K562 (cell line): ENCODE measurements around the gene COA3. TPM values are rescaled to one million over a fixed set of nuclear protein-coding genes. Genes with fewer than 3 reads are reported as not detected.

Experiments
- CBFA2T2 ChIP-seq: fragments of 450-650 bp; conservative IDR thresholded peaks from 2 replicates; pipeline ENCODE4 v1.6.1; 2017; ENCODE audit warnings: mild to moderate bottlenecking
- CBFA2T3 ChIP-seq: fragments of 450-650 bp; IDR thresholded peaks from 2 replicates; pipeline ENCODE4 v1.6.1; 2017
- CBX3 ChIP-seq, 2 experiments: IDR thresholded peaks; 1 replicate in 1 of 2; 2 replicates in 1 of 2; pipeline ENCODE4 v1.6.1; 2012; ENCODE audit warnings: inconsistent platforms in 2 of 2, low read length in 2 of 2, borderline replicate concordance in 1 of 2, control low read depth in 1 of 2
- DPF2 ChIP-seq: fragments of 450-650 bp; IDR thresholded peaks from 2 replicates; pipeline ENCODE4 v1.6.1; 2016
- MEIS2 ChIP-seq: fragments of 450-650 bp; IDR thresholded peaks from 2 replicates; pipeline ENCODE4 v1.6.1; 2014; ENCODE audit warnings: mild to moderate bottlenecking; ENCODE audit not compliant: partially characterized antibody
- NCOR1 ChIP-seq: fragments of 450-650 bp; IDR thresholded peaks from 2 replicates; pipeline ENCODE4 v1.6.1; 2016; ENCODE audit warnings: mild to moderate bottlenecking, moderate library complexity
- NFATC3 ChIP-seq: fragments of 450-650 bp; IDR thresholded peaks from 2 replicates; pipeline ENCODE4 v1.6.1; 2017; ENCODE audit warnings: mild to moderate bottlenecking
- NR2C1 ChIP-seq, 2 experiments: fragments of 450-650 bp; IDR thresholded peaks; 2 replicates each; pipeline ENCODE4 v1.6.1; 2017; ENCODE audit warnings: mild to moderate bottlenecking in 2 of 2, antibody characterized with exemption in 1 of 2, inconsistent platforms in 1 of 2, missing compliant biosample characterization in 1 of 2, missing genetic modification characterization in 1 of 2
- NR2F6 ChIP-seq: fragments of 450-650 bp; formaldehyde crosslinking; IDR thresholded peaks from 2 replicates; pipeline ENCODE4 v1.4.0; 2020; ENCODE audit warnings: mild to moderate bottlenecking
- PHB2 ChIP-seq: fragments of 450-650 bp; IDR thresholded peaks from 2 replicates; pipeline ENCODE4 v1.6.1; 2017; ENCODE audit warnings: low read depth
- PHF21A ChIP-seq: fragments of 450-650 bp; IDR thresholded peaks from 2 replicates; pipeline ENCODE4 v1.6.1; 2017; ENCODE audit warnings: low read depth, borderline replicate concordance
- PHF8 ChIP-seq: fragments of 200-600 bp; sonication (generic); IDR thresholded peaks from 2 replicates; pipeline ENCODE4 v1.6.1; 2012; ENCODE audit warnings: mixed run types, mild to moderate bottlenecking, inconsistent platforms, low read length, moderate library complexity, borderline replicate concordance
- PML ChIP-seq: IDR thresholded peaks from 2 replicates; pipeline ENCODE4 v1.6.1; 2012; ENCODE audit warnings: low read length, inconsistent platforms
- RB1 ChIP-seq: fragments of 450-650 bp; IDR thresholded peaks from 2 replicates; pipeline ENCODE4 v1.6.1; 2017; ENCODE audit warnings: low read depth, mild to moderate bottlenecking
- RNF2 ChIP-seq: sonication (generic); IDR thresholded peaks from 2 replicates; pipeline ENCODE4 v1.6.1; 2016
- RUNX1 ChIP-seq: sonication (generic); IDR thresholded peaks from 2 replicates; pipeline ENCODE4 v1.6.1; 2016; ENCODE audit warnings: antibody characterized with exemption, low read depth
- SIN3A ChIP-seq, 2 experiments: fragments of 150-350 bp in 1 of 2; IDR thresholded peaks; 2 replicates each; pipeline ENCODE4 v1.6.1; 2011 to 2016; ENCODE audit warnings: borderline replicate concordance in 2 of 2, low read depth in 2 of 2, low read length in 2 of 2, mild to moderate bottlenecking in 2 of 2, moderate library complexity in 2 of 2; ENCODE audit not compliant: control insufficient read depth in 1 of 2
- SP1 ChIP-seq: sonication (generic); formaldehyde crosslinking; IDR thresholded peaks from 2 replicates; pipeline ENCODE4 v1.8.1; 2022; ENCODE audit warnings: mild to moderate bottlenecking, missing genetic modification reagents
- TCF3 ChIP-seq: sonication (generic); formaldehyde crosslinking; IDR thresholded peaks from 2 replicates; pipeline ENCODE4 v1.4.0; 2020; ENCODE audit warnings: mild to moderate bottlenecking, missing genetic modification reagents
- ZBTB11 ChIP-seq, 3 experiments: fragments of 200-800 bp in 1 of 3; fragments of 250-450 bp in 1 of 3; fragments of 450-650 bp in 1 of 3; sonication (Bioruptor Pico) in 1 of 3; sonication (Bioruptor generic) in 1 of 3; formaldehyde crosslinking in 1 of 3; IDR thresholded peaks; 2 replicates each; pipeline versions ENCODE4 v1.6.1 to v1.8.0; 2016 to 2022; ENCODE audit warnings: mild to moderate bottlenecking in 2 of 3, missing genetic modification characterization in 2 of 3, missing compliant biosample characterization in 1 of 3, moderate library complexity in 1 of 3
- ZNF583 ChIP-seq: fragments of 250-450 bp; sonication (Bioruptor Pico); IDR thresholded peaks from 2 replicates; pipeline ENCODE4 v1.4.0; 2020
- ZNF830 ChIP-seq: fragments of 250-450 bp; sonication (Bioruptor Pico); IDR thresholded peaks from 2 replicates; pipeline ENCODE4 v1.5.0; 2021; ENCODE audit warnings: mild to moderate bottlenecking
- polyA plus RNA-seq, 8 experiments: library from polyadenylated mRNA; depleted of rRNA in 4 of 8; stranded (reverse) in 5 of 8; unstranded in 3 of 8; fragments of >200 nt; fragmentation: Nextera tagmentation in 2 of 8; fragmentation: Illumina TruSeq in 1 of 8; extraction: Ambion mirVana in 2 of 8; extraction: Trizol in 1 of 8; gene quantifications; 2 replicates each; pipeline versions ENCODE4 v1.2.1 to v1.2.3, GENCODE V29; 2011 to 2014; ENCODE audit warnings: inconsistent platforms in 1 of 8, missing spikeins in 1 of 8
- total RNA-seq, 7 experiments: library from RNA; depleted of rRNA in 6 of 7; stranded (reverse); fragments of >200 nt in 6 of 7; fragmentation: Illumina TruSeq in 2 of 7; extraction: Trizol in 2 of 7; gene quantifications; 2 replicates each; pipeline versions ENCODE4 v1.2.1 to v1.2.3, GENCODE V29; 2011 to 2021; ENCODE audit warnings: low replicate concordance in 1 of 7

The COA3 gene
- total and polyA plus RNA-seq, 9 of the 15 experiments (the other 6 are each of a cell fraction or from before 2014, with no cell fraction given), result 49.6 to 153 (median 61.4) TPM

- TF ChIP-seq PHF21A, result peak; percentile 72; the same call in 1 of the 2 replicates
- no peak for TF ChIP-seq PHF8
- TF ChIP-seq PHB2, result peak; percentile 78
- 0 out of 2 replicates have a peak, but pooled peaks have one; percentile 26 for TF ChIP-seq NFATC3
- TF ChIP-seq ZNF583 (CRISPR knock-in tag), result peak; percentile 59; the same call in 1 of the 2 replicates
- TF ChIP-seq CBFA2T2, result peak; percentile 96
- TF ChIP-seq NCOR1, result peak; percentile 97
- TF ChIP-seq RNF2, result peak; percentile 73; the same call in 1 of the 2 replicates
- TF ChIP-seq TCF3 (CRISPR knock-in tag), result peak; percentile 97
- peak; percentile 69 for TF ChIP-seq MEIS2
- TF ChIP-seq CBFA2T3, result peak; percentile 98
- peak; percentile 43; the same call in 1 of the 2 replicates for TF ChIP-seq NR2C1 (IDR thresholded peaks at IDR 0.05)
- TF ChIP-seq NR2C1 (tag; IDR thresholded peaks at IDR 0.05), result no peak
- TF ChIP-seq DPF2, result peak; percentile 86
- no peak for TF ChIP-seq ZNF830 (CRISPR knock-in tag)
- TF ChIP-seq CBX3 (IDR thresholded peaks at IDR 0.05; ENCODE audit: borderline replicate concordance in 1 of 2, low read length in 2 of 2), result peak in 1 of 2 experiments; percentile 34; a peak in 1 of 3 replicates
- TF ChIP-seq PML, result peak; percentile 86
- peak in 1 of 3 experiments; percentile 78; a peak in 2 of 6 replicates for TF ChIP-seq ZBTB11 (CRISPR knock-in tag; IDR thresholded peaks at IDR 0.05)
- TF ChIP-seq RB1, result no peak
- peak; percentile 95 for TF ChIP-seq RUNX1
- TF ChIP-seq SIN3A (IDR thresholded peaks at IDR 0.05; ENCODE audit: borderline replicate concordance in 2 of 2, control insufficient read depth in 1 of 2, low read depth in 2 of 2, low read length in 2 of 2), result peak in 1 of 2 experiments; percentile 17; a peak in 1 of 4 replicates
- TF ChIP-seq NR2F6 (CRISPR knock-in tag), result no peak
- 0 out of 2 replicates have a peak, but pooled peaks have one; percentile 32 for TF ChIP-seq SP1 (CRISPR knock-in tag)
These were observed 47.7 kb downstream of the COA3 start (continued) for GRCh38 chr17:42750739-42751344.
